ENCODE results near the gene APBA2.

DNA sequence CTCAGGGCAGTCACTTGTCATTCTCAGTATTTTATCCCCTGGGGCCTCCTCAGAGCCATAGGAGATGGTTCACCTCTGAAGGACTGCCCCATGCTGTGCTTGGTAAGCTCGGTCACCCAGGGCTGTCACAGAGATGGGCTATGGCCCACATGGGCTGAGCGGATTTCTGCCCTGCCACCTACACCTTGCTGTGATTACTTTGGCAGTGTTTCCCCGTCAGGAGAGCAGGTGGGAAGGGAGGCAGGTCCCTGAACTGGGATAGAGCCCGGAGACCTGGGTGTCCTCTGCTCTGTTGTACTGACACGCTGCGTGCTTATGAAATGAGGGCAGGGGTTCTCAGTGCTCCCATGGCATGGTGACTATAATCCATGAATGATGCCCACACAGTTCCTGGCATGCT is 48.9 kb downstream of the APBA2 start:
- TF ChIP-seq POLR2A (IDR thresholded peaks at IDR 0.05; ENCODE audit: extremely low read depth, insufficient read length) (no peak), MYC (IDR thresholded peaks at IDR 0.05; ENCODE audit: low read depth, low read length) (no peak)
- TF ChIP-seq, protein P1, sequence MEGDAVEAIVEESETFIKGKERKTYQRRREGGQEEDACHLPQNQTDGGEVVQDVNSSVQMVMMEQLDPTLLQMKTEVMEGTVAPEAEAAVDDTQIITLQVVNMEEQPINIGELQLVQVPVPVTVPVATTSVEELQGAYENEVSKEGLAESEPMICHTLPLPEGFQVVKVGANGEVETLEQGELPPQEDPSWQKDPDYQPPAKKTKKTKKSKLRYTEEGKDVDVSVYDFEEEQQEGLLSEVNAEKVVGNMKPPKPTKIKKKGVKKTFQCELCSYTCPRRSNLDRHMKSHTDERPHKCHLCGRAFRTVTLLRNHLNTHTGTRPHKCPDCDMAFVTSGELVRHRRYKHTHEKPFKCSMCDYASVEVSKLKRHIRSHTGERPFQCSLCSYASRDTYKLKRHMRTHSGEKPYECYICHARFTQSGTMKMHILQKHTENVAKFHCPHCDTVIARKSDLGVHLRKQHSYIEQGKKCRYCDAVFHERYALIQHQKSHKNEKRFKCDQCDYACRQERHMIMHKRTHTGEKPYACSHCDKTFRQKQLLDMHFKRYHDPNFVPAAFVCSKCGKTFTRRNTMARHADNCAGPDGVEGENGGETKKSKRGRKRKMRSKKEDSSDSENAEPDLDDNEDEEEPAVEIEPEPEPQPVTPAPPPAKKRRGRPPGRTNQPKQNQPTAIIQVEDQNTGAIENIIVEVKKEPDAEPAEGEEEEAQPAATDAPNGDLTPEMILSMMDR (IDR thresholded peaks at IDR 0.05; ENCODE audit: low read depth, low read length), result no peak

Data from NB4 (cell line).